H54 (cell line): ENCODE measurements around the gene HOXA4.

Experiments used
- DNase-seq: peaks from one replicate; pipeline ENCODE4 v3.0.0; 2011; ENCODE audit warnings: low spot score, mixed read lengths; ENCODE audit not compliant: insufficient read length
- FAIRE-seq: peaks from 3 replicates; lab custom pipeline; 2011; peaks lifted over from hg19 to GRCh38; lab: Jason Lieb, UNC
- POLR2A ChIP-seq: IDR thresholded peaks from 2 replicates; pipeline ENCODE4 v1.6.1; 2011; ENCODE audit warnings: low read depth, mild to moderate bottlenecking, low read length

HOXA4 gene

GRCh38 chr7:27151341-27151930 lies 20.9 kb upstream of the HOXA4 start:
- TF ChIP-seq POLR2A, result no peak
- DNase-seq (no peak), FAIRE-seq (no peak)

- TF ChIP-seq POLR2A, result no peak
- DNase-seq, result peak; percentile 100
- no peak for FAIRE-seq
These were observed 20.2 kb upstream of the HOXA4 start for GRCh38 chr7:27150568-27151340.

GRCh38 chr7:27149842-27150567 lies 19.4 kb upstream of the HOXA4 start:
- FAIRE-seq, result no peak

GRCh38 chr7:27148756-27149641 lies 18.4 kb upstream of the HOXA4 start:
- FAIRE-seq, result no peak
- no peak for DNase-seq
- no peak for TF ChIP-seq POLR2A

More at GRCh38 chr7:27149842-27150567, 19.4 kb upstream of the HOXA4 start:
- TF ChIP-seq POLR2A, result no peak
- DNase-seq, result no peak

GRCh38 chr7:27148031-27148755 lies 17.6 kb upstream of the HOXA4 start:
- no peak for DNase-seq
- no peak for TF ChIP-seq POLR2A
- no peak for FAIRE-seq

GRCh38 chr7:27147199-27148030 lies 16.9 kb upstream of the HOXA4 start, which contains the start of gene HOXA6:
Gene HOXA6, minus strand, starts transcription at chr7:27147774. Its CDS starts 25 bp downstream, at chr7:27147749.
- FAIRE-seq (no peak), DNase-seq (no peak)
- no peak for TF ChIP-seq POLR2A

- no peak for FAIRE-seq
- TF ChIP-seq POLR2A, result no peak
- no peak for DNase-seq
These were observed 16.1 kb upstream of the HOXA4 start for GRCh38 chr7:27146491-27147198.

- no peak for FAIRE-seq
- DNase-seq, result no peak
- TF ChIP-seq POLR2A, result no peak
These were observed 15.4 kb upstream of the HOXA4 start for GRCh38 chr7:27145914-27146412.

GRCh38 chr7:27145165-27145913 lies 14.8 kb upstream of the HOXA4 start:
- TF ChIP-seq POLR2A, result no peak
- no peak for FAIRE-seq

GRCh38 chr7:27144781-27145164 lies 14.2 kb upstream of the HOXA4 start:
- TF ChIP-seq POLR2A, result no peak
- DNase-seq, result no peak
- FAIRE-seq, result no peak

More at GRCh38 chr7:27145165-27145913, 14.8 kb upstream of the HOXA4 start:
- DNase-seq, result no peak
